NCI-H2107 (cell line): ENCODE measurements around the gene MAN2A1.
"Not testable (repeated sequence)": the region's sequence is repeated elsewhere in the genome, so short reads cannot be mapped to it uniquely, and the experiment has no call there.

Source experiments
- DNase-seq: peaks from one replicate; lab custom pipeline; 2025; lab: John Stamatoyannopoulos, UW

The MAN2A1 gene

DNA sequence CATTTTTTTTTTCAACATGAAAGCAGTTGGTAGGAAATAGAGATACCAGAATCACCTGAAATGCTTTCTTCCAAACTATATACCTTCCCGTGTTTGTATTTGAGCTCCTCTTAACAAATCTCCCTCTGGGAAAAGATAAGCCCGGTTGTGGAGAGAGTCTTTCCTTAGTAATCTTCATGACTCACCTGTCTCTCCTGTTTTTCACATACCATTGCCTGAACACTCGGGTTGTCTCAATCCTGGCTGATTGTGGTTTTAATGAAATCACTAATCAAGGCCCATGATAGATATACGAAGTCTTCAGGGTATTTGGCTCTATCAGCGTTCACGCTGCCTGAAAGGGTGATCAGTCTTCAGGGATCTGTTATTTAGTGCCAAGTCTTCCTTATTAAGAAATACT is 136.7 kb downstream of the MAN2A1 start:
- no peak for DNase-seq

DNA sequence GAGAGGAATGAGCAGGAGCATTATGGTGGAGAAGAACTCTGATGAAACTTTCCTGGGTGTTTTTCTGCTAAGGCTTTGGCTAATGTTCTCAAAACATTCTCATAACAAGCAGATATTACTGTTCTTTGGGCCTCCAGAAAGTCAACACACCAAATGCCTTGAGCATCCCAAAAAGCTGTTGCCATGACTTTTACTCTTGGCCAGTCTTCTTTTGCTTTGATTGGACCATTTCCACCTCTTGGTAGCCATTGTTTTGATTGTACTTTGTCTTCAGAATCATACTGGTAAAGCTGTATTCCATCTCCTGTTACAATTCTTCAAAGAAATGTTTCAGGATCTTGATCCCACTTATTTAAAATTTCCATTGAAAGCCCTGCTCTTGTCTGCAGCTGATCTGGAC is 139.6 kb downstream of the MAN2A1 start:
- DNase-seq: no peak

DNA sequence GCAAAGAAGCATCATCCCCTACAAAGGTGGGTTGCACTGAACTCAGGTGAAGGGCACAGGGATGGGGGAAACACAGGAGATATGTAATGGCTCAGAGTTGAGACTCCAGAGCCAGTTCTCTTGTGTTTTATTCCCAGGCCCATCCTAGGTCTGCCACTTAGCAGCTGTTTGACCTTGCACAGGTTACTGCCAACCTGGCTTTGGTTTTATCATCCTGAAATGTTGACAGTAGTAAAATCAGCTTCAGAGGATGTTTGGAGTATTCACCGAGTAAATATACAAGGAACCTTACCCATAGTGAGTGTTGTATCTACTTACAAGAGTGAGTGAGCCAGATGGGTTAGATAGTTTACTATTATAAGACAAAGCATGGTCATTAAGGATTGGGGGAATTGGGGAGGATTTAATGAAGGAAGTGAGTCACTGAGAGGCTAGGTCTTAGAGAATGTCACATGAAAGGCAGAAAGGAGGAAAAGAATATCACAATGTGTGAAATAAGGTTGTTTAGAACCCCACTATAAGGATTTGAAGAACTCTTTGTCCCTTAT is 141.3 kb downstream of the MAN2A1 start:
- DNase-seq: no peak

DNA sequence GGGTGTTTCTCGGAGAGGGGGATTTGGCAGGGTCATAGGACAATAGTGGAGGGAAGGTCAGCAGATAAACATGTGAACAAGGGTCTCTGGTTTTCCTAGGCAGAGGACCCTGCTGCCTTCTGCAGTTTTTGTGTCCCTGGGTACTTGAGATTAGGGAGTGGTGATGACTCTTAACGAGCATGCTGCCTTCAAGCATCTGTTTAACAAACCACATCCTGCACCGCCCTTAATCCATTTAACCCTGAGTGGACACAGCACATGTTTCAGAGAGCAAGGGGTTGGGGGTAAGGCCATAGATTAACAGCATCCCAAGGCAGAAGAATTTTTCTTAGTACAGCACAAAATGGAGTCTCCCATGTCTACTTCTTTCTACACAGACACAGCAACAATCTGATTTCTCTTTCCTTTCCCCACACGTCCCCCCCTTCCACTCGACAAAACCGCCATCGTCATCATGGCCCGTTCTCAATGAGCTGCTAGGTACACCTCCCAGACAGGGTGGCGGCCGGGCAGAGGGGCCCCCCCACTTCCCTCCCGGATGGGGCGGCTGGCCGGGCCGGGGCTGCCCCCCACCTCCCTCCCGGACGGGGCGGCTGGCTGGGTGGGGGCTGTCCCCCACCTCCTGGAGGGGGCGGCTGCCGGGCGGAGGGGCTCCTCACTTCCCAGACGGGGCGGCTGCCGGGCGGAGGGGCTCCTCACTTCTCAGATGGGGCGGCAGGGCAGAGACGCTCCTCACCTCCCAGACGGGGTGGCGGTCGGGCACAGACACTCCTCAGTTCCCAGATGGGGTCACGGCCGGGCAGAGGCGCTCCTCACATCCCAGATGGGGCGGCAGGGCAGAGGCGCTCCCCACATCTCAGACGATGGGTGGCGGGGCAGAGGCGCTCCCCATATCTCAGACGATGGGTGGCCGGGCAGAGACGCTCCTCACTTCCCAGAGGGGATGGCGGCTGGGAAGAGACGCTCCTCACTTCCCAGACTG is 142.8 kb downstream of the MAN2A1 start:
- not testable (repeated sequence) for DNase-seq

DNA sequence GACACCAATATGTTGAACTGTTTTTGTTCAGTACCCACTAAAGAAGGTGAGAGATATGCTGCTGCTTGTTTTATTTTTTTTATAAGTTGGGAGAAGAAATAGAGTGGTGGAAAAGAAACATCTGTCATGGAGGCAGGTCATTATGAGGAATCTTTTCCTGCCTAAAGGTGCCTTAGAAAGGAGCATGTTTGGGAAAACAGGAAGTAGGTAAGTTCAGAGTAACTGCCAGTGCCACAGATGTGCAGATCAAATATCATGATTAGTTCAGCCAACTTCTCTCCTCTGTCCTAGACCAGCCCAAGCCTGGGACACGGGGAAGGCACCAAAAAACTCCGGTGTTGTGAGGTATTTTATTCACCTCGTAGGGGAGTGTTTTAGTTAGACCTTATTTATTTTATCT is 144.2 kb downstream of the MAN2A1 start:
- DNase-seq: no peak

DNA sequence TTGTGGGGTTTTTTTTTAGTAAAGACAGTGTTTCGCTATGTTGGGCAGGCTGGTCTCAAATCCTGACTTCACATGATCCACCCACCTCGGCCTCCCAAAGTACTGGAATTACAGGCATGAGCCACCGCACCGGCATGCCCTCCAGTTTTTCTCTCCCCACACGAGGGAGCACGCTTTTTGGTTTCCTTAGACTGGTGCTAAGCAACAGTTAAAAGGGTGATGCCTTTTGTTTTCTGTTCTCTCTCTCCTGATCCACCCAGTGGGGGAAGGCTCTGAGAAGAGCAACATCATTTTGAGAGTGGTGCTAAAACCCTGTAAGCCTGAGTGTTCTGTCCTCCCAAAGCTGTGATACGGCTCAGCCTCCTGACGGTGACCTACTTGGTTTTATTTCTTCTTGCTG is 146.6 kb downstream of the MAN2A1 start:
- no peak for DNase-seq

DNA sequence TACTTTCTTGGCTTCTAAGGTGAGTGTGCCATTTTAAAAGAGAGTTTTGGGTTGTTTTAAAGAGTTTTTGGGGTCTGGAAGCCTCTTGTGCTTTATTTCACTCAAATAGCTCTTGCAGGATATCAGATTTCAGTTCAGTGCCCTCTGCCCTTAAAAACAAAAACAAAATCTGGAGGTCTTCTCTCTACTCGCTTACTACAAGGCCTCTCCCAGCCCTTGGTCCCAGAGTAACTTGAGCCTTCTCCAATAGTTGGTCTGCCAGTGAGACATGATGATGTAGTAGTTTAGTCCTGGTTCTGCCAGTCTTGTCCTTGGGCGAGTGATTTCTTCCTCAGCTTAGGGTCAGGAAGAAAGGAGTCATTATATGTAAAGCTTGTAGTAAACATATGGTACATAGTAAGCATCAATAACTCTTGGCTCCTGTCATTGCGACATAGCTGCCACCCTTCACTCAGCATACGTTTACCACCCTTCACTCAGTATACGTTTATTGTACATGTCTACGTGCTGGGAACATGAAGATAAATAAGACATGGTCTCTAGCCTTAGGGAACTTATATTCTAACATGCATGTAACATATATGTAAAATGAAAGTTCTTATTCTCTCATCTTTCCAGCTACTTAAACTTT is 147.6 kb downstream of the MAN2A1 start:
- DNase-seq: no peak

DNA sequence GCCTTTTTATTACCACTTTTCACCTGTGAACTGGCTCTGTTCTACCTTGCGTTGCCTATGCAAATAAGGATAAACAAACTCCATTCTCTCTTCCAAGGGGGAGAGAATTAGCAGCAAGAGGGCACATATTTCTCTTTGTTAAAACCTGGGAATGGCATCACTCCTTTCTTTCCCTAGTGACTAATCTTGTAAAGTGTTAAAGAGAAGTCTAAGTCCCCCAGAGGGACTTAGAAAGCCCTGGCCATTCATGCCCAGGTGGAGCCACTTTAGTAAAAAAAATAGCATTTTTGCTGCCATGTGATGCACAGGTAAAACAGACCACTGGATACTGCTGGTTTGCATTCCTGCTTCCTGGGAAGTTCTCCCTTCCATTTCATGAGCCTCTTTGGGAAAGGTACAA is 148.4 kb downstream of the MAN2A1 start:
- DNase-seq: no peak

DNA sequence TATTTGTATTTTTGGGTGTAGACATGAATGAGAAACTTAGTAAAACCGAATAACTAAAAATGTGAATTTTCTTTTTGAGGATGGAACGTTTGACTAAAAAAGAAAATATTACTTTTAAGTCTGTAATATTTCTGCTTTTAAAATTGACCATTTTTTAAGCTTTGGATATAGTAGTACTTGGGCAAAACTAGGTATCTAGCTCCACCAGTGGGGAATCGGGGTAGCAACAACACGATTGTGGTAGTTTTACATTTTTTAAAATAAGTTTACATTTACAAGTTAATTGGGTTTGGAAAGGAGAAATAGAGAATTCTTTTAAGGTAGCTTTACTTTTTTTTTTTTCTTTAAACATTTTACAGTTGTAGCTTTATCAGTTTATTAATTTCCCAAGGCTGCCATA is 154.4 kb downstream of the MAN2A1 start:
- DNase-seq: no peak

DNA sequence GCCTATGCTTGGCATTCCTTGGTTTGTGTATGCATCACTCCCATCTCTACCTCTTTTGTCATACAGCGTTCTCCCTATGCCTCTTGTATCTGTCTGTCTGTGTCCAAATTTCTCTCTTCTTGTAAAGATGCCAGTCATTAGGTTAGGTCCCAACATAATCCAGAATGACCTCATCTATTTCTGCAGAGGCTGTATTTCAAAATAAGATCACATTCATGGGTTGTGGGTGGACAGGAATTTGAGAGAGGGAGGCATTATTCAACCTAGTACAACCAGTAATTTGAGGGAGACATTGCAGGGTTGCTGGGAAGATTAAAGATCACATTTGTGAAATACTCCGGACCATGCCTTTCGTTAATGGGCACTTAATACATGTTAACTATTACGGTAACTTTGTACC is 155.0 kb downstream of the MAN2A1 start:
- DNase-seq: no peak

DNA sequence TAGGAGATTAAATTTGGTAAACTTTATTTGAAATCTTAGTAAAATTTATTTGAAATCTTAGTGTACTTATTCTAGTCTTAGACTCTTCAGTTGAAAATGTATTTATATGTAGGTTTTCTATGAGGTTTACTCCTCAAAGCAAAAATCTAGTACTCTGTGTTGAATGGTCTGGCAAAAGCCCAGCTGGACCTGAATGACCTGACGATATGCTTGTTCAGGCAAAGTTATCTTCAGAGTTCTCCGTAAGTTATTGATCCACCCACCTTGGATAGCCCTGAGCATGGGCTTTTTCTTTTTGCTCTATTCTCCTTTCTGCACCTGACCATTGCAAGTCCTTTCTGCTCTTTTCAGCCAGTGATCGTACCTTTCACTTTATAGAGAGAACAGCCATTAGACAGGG is 158.4 kb downstream of the MAN2A1 start:
- DNase-seq: no peak

DNA sequence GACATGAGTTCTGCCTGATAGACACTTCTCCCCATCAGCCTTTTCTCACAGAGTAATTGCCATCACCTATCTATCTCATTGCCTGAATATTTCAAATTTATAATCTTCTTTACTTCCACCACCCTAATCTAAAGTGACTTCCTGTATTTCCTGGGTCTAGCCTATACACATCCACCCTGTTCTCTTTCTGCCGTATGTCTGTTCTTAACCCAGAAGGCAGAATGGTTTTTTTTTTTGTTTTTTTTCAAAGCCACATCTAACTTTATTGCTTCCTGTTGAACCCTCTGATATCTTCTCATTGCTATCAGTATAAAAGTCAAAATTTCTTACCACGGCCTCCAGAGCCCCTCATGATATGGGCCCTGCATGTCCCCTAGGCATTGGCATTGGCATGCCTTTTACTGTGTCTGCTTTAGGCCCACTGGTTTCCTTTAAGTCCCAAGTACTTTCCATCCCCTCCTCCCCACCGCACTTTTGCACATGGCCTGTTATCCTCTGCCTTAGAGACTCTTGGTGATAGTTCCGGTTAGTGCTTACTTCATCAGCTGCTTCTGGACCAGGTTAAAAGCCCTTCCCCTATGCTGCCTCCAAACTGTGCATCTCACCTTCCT is 159.9 kb downstream of the MAN2A1 start:
- no peak for DNase-seq

DNA sequence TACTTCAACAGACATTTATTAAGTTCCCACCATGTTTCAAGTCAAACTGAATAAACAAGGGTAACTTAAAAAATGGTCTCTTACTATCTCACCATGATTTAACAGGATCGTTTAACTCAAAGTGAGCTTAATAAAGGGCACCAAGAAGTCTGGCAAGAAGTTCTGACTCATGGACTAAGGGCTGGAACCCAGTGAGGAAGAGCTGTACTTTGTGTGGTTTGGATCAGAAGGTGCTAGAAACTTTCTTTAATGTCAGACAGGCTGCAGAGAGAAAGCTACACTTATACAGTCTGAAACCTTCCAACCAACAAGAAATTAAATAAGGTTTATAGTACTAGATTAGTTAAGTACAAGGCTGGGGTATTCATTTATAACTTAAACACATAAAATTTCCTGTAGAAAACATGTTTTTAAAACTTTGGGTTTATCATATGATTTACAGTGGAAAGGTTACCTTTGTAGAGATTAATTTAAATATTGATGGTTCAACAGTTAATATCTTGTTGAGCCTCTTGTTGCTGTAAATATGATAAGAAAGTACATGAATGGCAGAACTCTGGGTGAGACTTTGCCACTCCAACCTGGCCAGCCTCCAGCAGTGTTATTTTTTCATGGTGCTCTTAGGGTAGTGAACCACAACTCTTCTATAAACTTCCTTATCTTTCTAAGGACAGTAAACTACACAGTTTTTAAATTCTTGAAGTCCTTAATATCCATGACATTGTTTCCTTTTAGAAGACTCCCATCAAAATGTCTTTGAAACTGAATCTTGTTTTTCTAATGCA is 162.8 kb downstream of the MAN2A1 start:
- no peak for DNase-seq

DNA sequence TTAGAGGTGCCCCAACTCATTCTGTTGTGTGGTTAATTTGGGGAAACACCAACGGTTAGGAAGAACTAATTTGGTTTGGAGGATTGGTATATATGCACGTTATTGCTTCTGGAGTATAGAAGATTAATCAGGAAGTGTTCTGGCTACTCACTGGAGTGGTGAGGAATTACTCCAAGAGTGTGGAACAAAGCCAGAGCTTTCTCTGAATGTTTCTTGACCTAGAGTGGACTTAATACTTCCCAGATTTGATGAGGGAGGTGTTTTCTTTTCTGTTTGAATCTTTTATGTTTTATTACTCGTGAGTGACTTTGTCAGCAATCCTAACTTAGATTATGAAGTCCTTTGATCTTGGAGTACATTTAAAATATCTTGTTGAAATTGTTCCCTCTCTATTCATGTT is 163.7 kb downstream of the MAN2A1 start:
- no peak for DNase-seq

DNA sequence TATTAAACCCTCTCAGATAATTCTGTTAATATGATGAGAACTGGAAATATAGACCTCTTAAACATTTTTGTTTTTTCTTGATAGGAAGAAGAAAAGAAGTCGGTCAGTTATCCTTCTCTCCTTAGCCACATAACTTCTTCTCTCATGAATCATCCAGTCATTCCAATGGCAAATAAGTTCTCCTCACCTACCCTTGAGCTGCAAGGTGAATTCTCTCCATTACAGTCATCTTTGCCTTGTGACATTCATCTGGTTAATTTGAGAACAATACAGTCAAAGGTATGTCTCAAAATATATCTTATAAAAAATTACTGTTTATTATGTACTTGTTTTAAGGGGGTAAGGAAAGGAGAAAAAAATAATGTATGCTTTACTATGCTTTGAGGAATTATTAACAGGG is 165.3 kb downstream of the MAN2A1 start:
- DNase-seq: no peak

DNA sequence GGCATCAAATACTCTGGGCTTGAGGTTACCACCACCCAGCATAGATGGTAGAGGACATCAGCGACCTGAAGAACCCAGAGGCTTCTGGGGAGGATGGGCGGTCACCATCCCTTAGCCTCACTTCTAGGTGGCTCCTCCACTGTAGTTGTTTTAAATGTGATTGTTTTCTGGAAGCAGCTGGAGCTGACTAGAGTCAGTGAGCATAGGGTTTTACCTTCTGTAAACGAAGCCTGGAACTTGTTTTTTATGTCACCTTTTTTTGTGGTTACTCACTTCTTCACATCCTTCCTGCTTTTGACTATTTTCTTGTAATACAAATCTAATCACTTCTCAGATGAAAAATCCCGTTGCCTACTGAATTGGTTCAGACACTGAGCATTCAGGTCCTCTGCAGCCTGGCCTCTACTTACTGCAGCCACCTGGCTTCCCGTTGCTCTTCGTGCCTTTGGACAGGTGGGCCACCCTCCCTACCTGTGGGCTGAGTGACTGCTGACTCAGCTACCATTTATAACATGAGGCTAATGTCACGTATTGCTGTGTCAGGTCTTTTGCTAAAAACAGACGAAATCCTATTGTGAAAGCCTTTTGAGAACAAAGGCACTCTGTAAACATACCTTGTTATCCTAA is 167.8 kb downstream of the MAN2A1 start:
- no peak for DNase-seq

DNA sequence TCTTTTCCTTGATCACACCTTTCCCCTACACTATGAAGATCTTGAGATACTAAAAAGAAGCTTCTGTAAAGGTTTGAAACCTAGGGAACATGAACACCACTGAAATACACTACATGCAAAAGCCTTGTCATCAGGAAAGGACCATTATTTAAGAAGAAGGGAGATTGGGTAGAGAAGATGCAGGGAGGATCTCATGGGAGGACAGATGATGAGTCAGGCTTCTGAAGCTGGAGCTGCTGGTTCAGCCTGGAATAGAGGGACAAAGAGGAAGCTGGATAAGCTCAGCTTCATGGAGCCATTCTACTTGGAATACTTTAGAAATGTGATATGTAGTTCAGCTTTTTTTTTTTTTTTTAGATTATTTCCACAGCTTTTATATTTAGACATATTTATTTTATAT is 169.8 kb downstream of the MAN2A1 start:
- DNase-seq: no peak

DNA sequence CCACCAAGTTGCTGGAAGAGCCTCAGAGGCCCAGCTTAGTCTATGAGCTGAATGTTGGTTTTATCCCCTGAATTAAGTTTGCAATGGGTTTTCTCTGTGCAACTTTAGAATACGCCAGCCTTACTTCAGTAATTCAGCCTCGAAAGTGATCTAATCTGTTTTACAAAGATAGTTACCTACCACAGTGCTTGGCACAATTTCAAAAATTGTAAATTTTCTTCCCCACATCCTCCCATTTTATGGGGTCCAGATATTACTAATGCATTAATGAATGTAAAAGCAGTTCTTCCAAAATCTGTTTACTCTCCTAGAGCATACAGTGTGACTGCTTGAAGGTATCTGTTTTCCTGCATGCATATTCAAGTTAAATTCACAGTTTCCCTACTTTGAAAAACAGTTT is 172.6 kb downstream of the MAN2A1 start:
- DNase-seq: no peak

DNA sequence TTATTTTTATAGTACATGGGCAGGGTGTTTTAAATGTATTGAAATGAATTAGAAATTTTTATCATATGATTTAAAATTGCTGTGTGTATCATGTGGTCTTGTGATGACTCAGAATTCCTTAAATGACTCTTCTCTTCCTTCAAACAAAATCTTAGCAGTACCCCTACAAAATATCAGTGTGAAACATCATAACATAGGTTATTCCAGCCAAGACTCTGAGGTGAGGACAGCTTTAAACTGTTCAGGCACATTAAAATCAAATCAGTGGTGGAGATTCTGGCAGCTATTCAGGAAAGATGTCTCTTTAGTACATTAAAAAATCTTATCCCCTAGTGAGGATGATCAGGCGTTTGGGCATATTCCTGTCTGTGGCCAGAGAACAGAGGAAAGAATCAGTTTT is 174.0 kb downstream of the MAN2A1 start:
- DNase-seq: no peak

DNA sequence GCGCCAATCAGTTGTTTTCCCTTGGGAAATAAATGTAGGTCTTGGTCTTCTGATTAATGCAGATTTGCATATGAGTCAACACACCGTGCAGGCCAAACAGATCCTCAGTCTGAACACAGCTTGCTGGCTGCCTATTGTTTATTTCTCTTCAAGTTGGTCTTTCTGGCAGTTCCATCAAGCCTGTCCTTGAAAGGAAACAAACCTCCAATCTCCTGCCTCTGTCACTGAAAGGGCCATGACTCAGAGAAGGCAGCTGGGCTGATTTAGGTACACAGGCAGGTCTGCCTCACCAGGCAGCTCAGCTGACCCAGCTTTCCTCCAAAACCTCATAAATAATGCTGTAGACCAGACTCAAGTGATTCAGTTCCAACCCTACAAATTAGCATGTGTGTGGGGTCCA is 175.9 kb downstream of the MAN2A1 start:
- DNase-seq: peak; percentile 69

DNA sequence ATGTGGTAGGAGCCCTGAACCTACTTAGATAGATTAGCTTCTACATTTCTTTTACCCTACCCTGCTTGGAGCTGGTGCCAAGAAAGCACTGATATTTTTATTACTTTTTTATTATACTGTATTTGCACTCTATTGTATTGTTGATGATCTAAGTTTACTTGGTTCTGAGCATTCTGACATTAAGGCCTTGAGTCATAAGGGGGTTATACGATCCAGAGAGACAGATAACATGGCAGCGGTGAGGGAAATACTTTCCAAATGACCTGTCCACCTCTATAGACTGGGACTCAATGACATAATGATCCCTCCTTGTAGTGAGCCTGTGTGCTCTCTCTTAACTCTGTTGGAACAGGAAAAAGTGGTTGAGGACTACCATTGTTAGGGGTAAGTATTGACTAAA is 176.3 kb downstream of the MAN2A1 start:
- DNase-seq: no peak

DNA sequence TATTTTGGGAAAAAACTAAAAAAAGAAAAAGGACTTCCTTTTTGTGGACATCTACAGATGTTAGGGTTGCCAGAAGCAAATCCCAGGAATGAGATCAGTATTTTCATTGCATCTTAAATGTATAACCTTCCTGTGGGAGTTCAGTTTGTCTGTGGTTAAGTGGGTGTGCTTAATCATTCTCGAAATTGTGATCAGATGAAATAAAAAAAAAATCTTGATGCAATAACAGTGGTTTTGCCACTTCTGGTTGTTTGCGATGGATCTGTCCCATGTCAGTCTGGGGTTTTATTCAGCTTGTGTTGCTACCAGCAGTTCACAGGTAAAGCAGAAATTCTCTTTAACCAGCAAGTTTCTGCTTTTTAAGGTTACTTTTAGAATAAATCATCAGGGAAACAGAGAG is 179.0 kb downstream of the MAN2A1 start:
- no peak for DNase-seq
